A549 (cell line): Measurements from ENCODE around the gene TFCP2. TPM values are rescaled to one million over a fixed set of nuclear protein-coding genes. Genes with fewer than 3 reads are reported as not detected.

Experiments used
- ATOH8 ChIP-seq: fragments of 250-450 bp; sonication (Bioruptor Pico); IDR thresholded peaks from 2 replicates; pipeline ENCODE4 v1.5.0; 2020; ENCODE audit warnings: low read depth, mild to moderate bottlenecking, moderate library complexity
- BCL3 ChIP-seq: fragments of >200 bp; sonication (Bioruptor Twin); formaldehyde crosslinking; IDR thresholded peaks from 3 replicates; pipeline ENCODE4 v1.6.1; 2016
- CHD4 ChIP-seq: fragments of 200-600 bp; sonication (generic); IDR thresholded peaks from 2 replicates; pipeline ENCODE4 v1.6.1; 2016; ENCODE audit warnings: antibody characterized with exemption, mild to moderate bottlenecking, borderline replicate concordance
- CTCF ChIP-seq: fragments of >200 bp; sonication (Bioruptor Twin); formaldehyde crosslinking; IDR thresholded peaks from 3 replicates; pipeline ENCODE4 v1.5.1; 2016
- E2F6 ChIP-seq: IDR thresholded peaks from 2 replicates; pipeline ENCODE4 v1.6.1; 2012; ENCODE audit warnings: low read depth, borderline replicate concordance
- EHF ChIP-seq: fragments of 250-450 bp; sonication (Bioruptor Pico); IDR thresholded peaks from 2 replicates; pipeline ENCODE4 v1.5.0; 2020; ENCODE audit warnings: mild to moderate bottlenecking
- FOXS1 ChIP-seq: fragments of 250-450 bp; sonication (Bioruptor Pico); IDR thresholded peaks from 2 replicates; pipeline ENCODE4 v1.5.0; 2020; ENCODE audit warnings: mild to moderate bottlenecking, moderate library complexity
- HEYL ChIP-seq: fragments of 250-450 bp; sonication (Bioruptor Pico); IDR thresholded peaks from 2 replicates; pipeline ENCODE4 v1.8.0; 2021; ENCODE audit warnings: mild to moderate bottlenecking, moderate library complexity
- KDM5A ChIP-seq: fragments of 200-600 bp; sonication (generic); IDR thresholded peaks from 2 replicates; pipeline ENCODE4 v1.6.1; 2016; ENCODE audit warnings: antibody characterized with exemption, mild to moderate bottlenecking
- MAZ ChIP-seq: fragments of 150-350 bp; IDR thresholded peaks from 2 replicates; pipeline ENCODE4 v1.6.1; 2014; ENCODE audit warnings: antibody characterized with exemption, low read depth, low read length, borderline replicate concordance
- PHF8 ChIP-seq: fragments of 200-600 bp; sonication (generic); IDR thresholded peaks from 2 replicates; pipeline ENCODE4 v1.6.1; 2016; ENCODE audit warnings: low read depth, mild to moderate bottlenecking, antibody characterized with exemption, moderate library complexity, borderline replicate concordance
- RAD21 ChIP-seq, 2 experiments: fragments of >200 bp in 1 of 2; sonication (Bioruptor Twin) in 1 of 2; formaldehyde crosslinking in 1 of 2; IDR thresholded peaks in 1 of 2; conservative IDR thresholded peaks in 1 of 2; 2 replicates in 1 of 2; 3 replicates in 1 of 2; pipeline ENCODE4 v1.6.1; 2012 to 2018; ENCODE audit warnings: inconsistent platforms in 1 of 2
- SMC3 ChIP-seq: fragments of >200 bp; sonication (Bioruptor Twin); formaldehyde crosslinking; IDR thresholded peaks from 3 replicates; pipeline ENCODE4 v1.6.1; 2018; ENCODE audit warnings: inconsistent platforms
- SREBF2 ChIP-seq: fragments of 450-650 bp; IDR thresholded peaks from 2 replicates; pipeline ENCODE4 v1.6.1; 2014; ENCODE audit warnings: mild to moderate bottlenecking, moderate library complexity
- USF2 ChIP-seq: fragments of 450-650 bp; IDR thresholded peaks from 2 replicates; pipeline ENCODE4 v1.6.1; 2014; ENCODE audit warnings: antibody characterized with exemption
- polyA plus RNA-seq, 4 experiments: library from polyadenylated mRNA; depleted of rRNA in 3 of 4; stranded (reverse); fragments of >200 nt; fragmentation: RNase III in 1 of 4; extraction: RNeasy Plus Mini Kit Qiagen cat#74134 plus additional on column Dnase treatment in 1 of 4; gene quantifications; 2 replicates in 3 of 4; 3 replicates in 1 of 4; pipeline ENCODE4 v1.2.3, GENCODE V29; 2011 to 2017
- small RNA-seq, 6 experiments: library from RNA; depleted of rRNA; stranded (forward); fragments of <200 nt; gene quantifications; one replicate each; pipeline ENCODE3, GENCODE V24; 2012
- TF ChIP-seq, protein P1 (sequence below): fragments of 250-450 bp; sonication (Bioruptor Pico); IDR thresholded peaks from 2 replicates; pipeline ENCODE4 v1.5.0; 2021; ENCODE audit warnings: mild to moderate bottlenecking, moderate library complexity, borderline replicate concordance

TFCP2 gene
- polyA plus RNA-seq, 2 of the 4 experiments (the other 2 are of a cell fraction): 18.7 to 39.8 TPM

GRCh38 chr12:51047655-51048540 is 125.0 kb downstream of the TFCP2 start, which contains the start of gene LETMD1 (continued):
- TF ChIP-seq BCL3: peak; percentile 85; the same call in 2 of the 3 replicates
- peak; percentile 72 to 73 for TF ChIP-seq RAD21 (conservative IDR thresholded peaks at IDR 0.05 in 1 of 2, IDR thresholded peaks at IDR 0.05 in 1 of 2)
- no peak for TF ChIP-seq HEYL
- TF ChIP-seq CTCF: peak; percentile 95
- TF ChIP-seq FOXS1 (CRISPR knock-in tag): no peak
- peak; percentile 82 for TF ChIP-seq E2F6
- TF ChIP-seq ATOH8 (CRISPR knock-in tag): no peak
- no peak for TF ChIP-seq MAZ
- TF ChIP-seq EHF (CRISPR knock-in tag): peak; percentile 47; the same call in 1 of the 2 replicates
- peak; percentile 83; the same call in 1 of the 2 replicates for TF ChIP-seq PHF8
- peak; percentile 69 for TF ChIP-seq SMC3
- TF ChIP-seq, protein P1, sequence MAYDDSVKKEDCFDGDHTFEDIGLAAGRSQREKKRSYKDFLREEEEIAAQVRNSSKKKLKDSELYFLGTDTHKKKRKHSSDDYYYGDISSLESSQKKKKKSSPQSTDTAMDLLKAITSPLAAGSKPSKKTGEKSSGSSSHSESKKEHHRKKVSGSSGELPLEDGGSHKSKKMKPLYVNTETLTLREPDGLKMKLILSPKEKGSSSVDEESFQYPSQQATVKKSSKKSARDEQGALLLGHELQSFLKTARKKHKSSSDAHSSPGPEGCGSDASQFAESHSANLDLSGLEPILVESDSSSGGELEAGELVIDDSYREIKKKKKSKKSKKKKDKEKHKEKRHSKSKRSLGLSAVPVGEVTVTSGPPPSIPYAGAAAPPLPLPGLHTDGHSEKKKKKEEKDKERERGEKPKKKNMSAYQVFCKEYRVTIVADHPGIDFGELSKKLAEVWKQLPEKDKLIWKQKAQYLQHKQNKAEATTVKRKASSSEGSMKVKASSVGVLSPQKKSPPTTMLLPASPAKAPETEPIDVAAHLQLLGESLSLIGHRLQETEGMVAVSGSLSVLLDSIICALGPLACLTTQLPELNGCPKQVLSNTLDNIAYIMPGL (CRISPR knock-in tag): no peak
- TF ChIP-seq CHD4: no peak
- TF ChIP-seq SREBF2: no peak
- no peak for TF ChIP-seq USF2
- TF ChIP-seq KDM5A: peak; percentile 87

Small RNAs within 50 kb of the gene (small RNA-seq; reads per million reads assigned to genes)
- gene RF00019: 0 reads per million in 6 experiments
- gene RNU6-199P: 0 reads per million in 6 experiments

Other genes with a start within 250 kb of the TFCP2 start
- gene HIGD1C, start 220.6 kb downstream of the TFCP2 start, polyA plus RNA-seq (2011; rRNA removed): not detected in 2 replicates
- not detected in 3 replicates for gene HIGD1C, start 220.6 kb downstream of the TFCP2 start, polyA plus RNA-seq (2017; fragmentation: RNase III; extraction: RNeasy Plus Mini Kit Qiagen cat#74134 plus additional on column Dnase treatment)
- 80.7 and 82.6 TPM in 2 replicates for gene SLC11A2, start 146.8 kb downstream of the TFCP2 start, polyA plus RNA-seq (2011; rRNA removed)
- 28.3 to 31.6 TPM (median 30.8 TPM) in 3 replicates for gene SLC11A2, start 146.8 kb downstream of the TFCP2 start, polyA plus RNA-seq (2017; fragmentation: RNase III; extraction: RNeasy Plus Mini Kit Qiagen cat#74134 plus additional on column Dnase treatment)
- 72.9 and 83.0 TPM in 2 replicates for gene LETMD1, start 124.8 kb downstream of the TFCP2 start, polyA plus RNA-seq (2011; rRNA removed)
- 29.6 to 35.9 TPM (median 31.5 TPM) in 3 replicates for gene LETMD1, start 124.8 kb downstream of the TFCP2 start, polyA plus RNA-seq (2017; fragmentation: RNase III; extraction: RNeasy Plus Mini Kit Qiagen cat#74134 plus additional on column Dnase treatment)
- gene CSRNP2, start 89.5 kb downstream of the TFCP2 start, polyA plus RNA-seq (2011; rRNA removed): 20.3 and 21.6 TPM in 2 replicates
- gene CSRNP2, start 89.5 kb downstream of the TFCP2 start, polyA plus RNA-seq (2017; fragmentation: RNase III; extraction: RNeasy Plus Mini Kit Qiagen cat#74134 plus additional on column Dnase treatment): 9.9 to 11.1 TPM (median 10.3 TPM) in 3 replicates
- gene POU6F1, start 44.9 kb upstream of the TFCP2 start, polyA plus RNA-seq (2011; rRNA removed): 1.3 and 1.7 TPM in 2 replicates
- 0.58 to 0.92 TPM (median 0.77 TPM) in 3 replicates for gene POU6F1, start 44.9 kb upstream of the TFCP2 start, polyA plus RNA-seq (2017; fragmentation: RNase III; extraction: RNeasy Plus Mini Kit Qiagen cat#74134 plus additional on column Dnase treatment)
- 375 and 459 TPM in 2 replicates for gene DAZAP2, start 65.7 kb upstream of the TFCP2 start, polyA plus RNA-seq (2011; rRNA removed)
- 290 to 304 TPM (median 292 TPM) in 3 replicates for gene DAZAP2, start 65.7 kb upstream of the TFCP2 start, polyA plus RNA-seq (2017; fragmentation: RNase III; extraction: RNeasy Plus Mini Kit Qiagen cat#74134 plus additional on column Dnase treatment)
- gene SMAGP, start 97.3 kb upstream of the TFCP2 start, polyA plus RNA-seq (2011; rRNA removed): 27.2 and 38.3 TPM in 2 replicates
- gene SMAGP, start 97.3 kb upstream of the TFCP2 start, polyA plus RNA-seq (2017; fragmentation: RNase III; extraction: RNeasy Plus Mini Kit Qiagen cat#74134 plus additional on column Dnase treatment): 14.8 to 16.4 TPM (median 15.5 TPM) in 3 replicates
- gene BIN2, start 151.0 kb upstream of the TFCP2 start, polyA plus RNA-seq (2011; rRNA removed): 0.52 and 0.57 TPM in 2 replicates
- 0.05 to 0.08 TPM in 2 of 3 replicates, not detected in the other for gene BIN2, start 151.0 kb upstream of the TFCP2 start, polyA plus RNA-seq (2017; fragmentation: RNase III; extraction: RNeasy Plus Mini Kit Qiagen cat#74134 plus additional on column Dnase treatment)
- gene CELA1, start 173.5 kb upstream of the TFCP2 start, polyA plus RNA-seq (2011; rRNA removed): not detected in 2 replicates
- gene CELA1, start 173.5 kb upstream of the TFCP2 start, polyA plus RNA-seq (2017; fragmentation: RNase III; extraction: RNeasy Plus Mini Kit Qiagen cat#74134 plus additional on column Dnase treatment): not detected in 3 replicates
- 3.9 and 4.3 TPM in 2 replicates for gene GALNT6, start 218.3 kb upstream of the TFCP2 start, polyA plus RNA-seq (2011; rRNA removed)
- gene GALNT6, start 218.3 kb upstream of the TFCP2 start, polyA plus RNA-seq (2017; fragmentation: RNase III; extraction: RNeasy Plus Mini Kit Qiagen cat#74134 plus additional on column Dnase treatment): 2.9 to 4.1 TPM (median 3.6 TPM) in 3 replicates